HepG2 (cell line): ENCODE measurements around the gene UBE2Q1. TPM values are rescaled to one million over a fixed set of nuclear protein-coding genes. Genes with fewer than 3 reads are reported as not detected.

ENCODE experiments used
- ATF7-NPFF ChIP-seq: sonication (generic); formaldehyde crosslinking; IDR thresholded peaks from 2 replicates; pipeline ENCODE4 v1.8.1; 2023; ENCODE audit warnings: mild to moderate bottlenecking, low read depth, missing genetic modification reagents, moderate library complexity
- CHD2 ChIP-seq: IDR thresholded peaks from 2 replicates; pipeline ENCODE4 v1.6.1; 2011; ENCODE audit warnings: low read depth, low read length, improper control_type of control experiment
- CHD4 ChIP-seq: fragments of 200-600 bp; sonication (generic); IDR thresholded peaks from 2 replicates; pipeline ENCODE4 v1.7.0; 2017; ENCODE audit warnings: mild to moderate bottlenecking, low read length, borderline replicate concordance
- KLF15 ChIP-seq: sonication (generic); formaldehyde crosslinking; IDR thresholded peaks from 2 replicates; pipeline ENCODE4 v1.8.1; 2023; ENCODE audit warnings: borderline replicate concordance, mild to moderate bottlenecking, inconsistent platforms, missing genetic modification reagents, mixed read lengths
- MIER3 ChIP-seq: IDR thresholded peaks from 2 replicates; pipeline ENCODE4 v1.6.1; 2016; ENCODE audit warnings: missing compliant biosample characterization, borderline replicate concordance
- NFATC3 ChIP-seq: sonication (generic); formaldehyde crosslinking; IDR thresholded peaks from 2 replicates; pipeline ENCODE4 v1.5.1; 2020; ENCODE audit warnings: mild to moderate bottlenecking, missing genetic modification reagents
- RFX3 ChIP-seq: IDR thresholded peaks from 2 replicates; pipeline ENCODE4 v1.6.1; 2016; ENCODE audit warnings: missing biosample characterization, missing genetic modification reagents
- SP1 ChIP-seq, 2 experiments: fragments of 450-650 bp in 1 of 2; sonication (generic) in 1 of 2; formaldehyde crosslinking in 1 of 2; IDR thresholded peaks; 2 replicates each; pipeline versions ENCODE4 v1.4.0 to v1.6.1; 2016 to 2020; ENCODE audit warnings: missing genetic modification reagents in 1 of 2
- SPEN ChIP-seq: sonication (generic); formaldehyde crosslinking; IDR thresholded peaks from 2 replicates; pipeline ENCODE4 v1.5.1; 2020; ENCODE audit warnings: low read depth, mild to moderate bottlenecking, missing genetic modification reagents
- SRSF9 ChIP-seq: fragments of 200-400 bp; formaldehyde crosslinking; IDR thresholded peaks from 2 replicates; pipeline ENCODE4 v1.6.1; 2018; ENCODE audit warnings: borderline replicate concordance, mild to moderate bottlenecking, low read depth, low read length; ENCODE audit not compliant: insufficient read depth, poor library complexity, severe bottlenecking
- WIZ ChIP-seq: sonication (generic); formaldehyde crosslinking; IDR thresholded peaks from 2 replicates; pipeline ENCODE4 v1.5.1; 2020; ENCODE audit warnings: mild to moderate bottlenecking, missing genetic modification reagents
- ZFP37 ChIP-seq: sonication (generic); formaldehyde crosslinking; IDR thresholded peaks from 2 replicates; pipeline ENCODE4 v1.4.0; 2020; ENCODE audit warnings: missing genetic modification reagents, borderline replicate concordance
- ZNF317 ChIP-seq: sonication (generic); formaldehyde crosslinking; IDR thresholded peaks from 2 replicates; pipeline ENCODE4 v1.5.0; 2020; ENCODE audit warnings: mild to moderate bottlenecking, missing genetic modification reagents
- ZNF615 ChIP-seq: sonication (generic); formaldehyde crosslinking; IDR thresholded peaks from 2 replicates; pipeline ENCODE4 v1.5.0; 2020; ENCODE audit warnings: mild to moderate bottlenecking, missing genetic modification reagents, borderline replicate concordance
- ZNF790 ChIP-seq: sonication (generic); formaldehyde crosslinking; IDR thresholded peaks from 2 replicates; pipeline ENCODE4 v1.8.0; 2022; ENCODE audit warnings: missing genetic modification reagents, mild to moderate bottlenecking, borderline replicate concordance
- polyA plus RNA-seq, 8 experiments: library from polyadenylated mRNA; depleted of rRNA in 3 of 8; stranded (reverse) in 7 of 8; unstranded in 1 of 8; fragments of >200 nt; fragmentation: Illumina TruSeq in 4 of 8; extraction: Trizol in 4 of 8; gene quantifications; 2 replicates each; pipeline versions ENCODE4 v1.2.1 to v1.2.3, GENCODE V29; 2011 to 2016; ENCODE audit warnings: low read depth in 4 of 8, missing spikeins in 1 of 8, mixed read lengths in 1 of 8; ENCODE audit not compliant: insufficient read depth in 1 of 8
- total RNA-seq, 5 experiments: library from RNA; depleted of rRNA; stranded (reverse); fragments of >200 nt; fragmentation: Illumina TruSeq; extraction: Trizol; gene quantifications; 2 replicates each; pipeline ENCODE4 v1.2.3, GENCODE V29; 2016; ENCODE audit warnings: low read depth in 1 of 5
- TF ChIP-seq, protein P1 (sequence below): sonication (generic); formaldehyde crosslinking; IDR thresholded peaks from 2 replicates; pipeline ENCODE4 v1.4.0; 2020; ENCODE audit warnings: missing genetic modification reagents, borderline replicate concordance
- TF ChIP-seq, protein P2 (sequence below): sonication (generic); formaldehyde crosslinking; IDR thresholded peaks from 2 replicates; pipeline ENCODE4 v1.5.0; 2020; ENCODE audit warnings: mild to moderate bottlenecking, missing genetic modification reagents, borderline replicate concordance
- TF ChIP-seq, protein P3 (sequence below): sonication (generic); formaldehyde crosslinking; IDR thresholded peaks from 2 replicates; pipeline ENCODE4 v1.5.0; 2020; ENCODE audit warnings: mild to moderate bottlenecking, low read depth, missing genetic modification reagents, borderline replicate concordance

Gene UBE2Q1
- total and polyA plus RNA-seq, 2 of the 13 experiments (the other 11 are each of a cell fraction or from before 2014, with no cell fraction given) = 11.7 to 41.7 TPM

DNA sequence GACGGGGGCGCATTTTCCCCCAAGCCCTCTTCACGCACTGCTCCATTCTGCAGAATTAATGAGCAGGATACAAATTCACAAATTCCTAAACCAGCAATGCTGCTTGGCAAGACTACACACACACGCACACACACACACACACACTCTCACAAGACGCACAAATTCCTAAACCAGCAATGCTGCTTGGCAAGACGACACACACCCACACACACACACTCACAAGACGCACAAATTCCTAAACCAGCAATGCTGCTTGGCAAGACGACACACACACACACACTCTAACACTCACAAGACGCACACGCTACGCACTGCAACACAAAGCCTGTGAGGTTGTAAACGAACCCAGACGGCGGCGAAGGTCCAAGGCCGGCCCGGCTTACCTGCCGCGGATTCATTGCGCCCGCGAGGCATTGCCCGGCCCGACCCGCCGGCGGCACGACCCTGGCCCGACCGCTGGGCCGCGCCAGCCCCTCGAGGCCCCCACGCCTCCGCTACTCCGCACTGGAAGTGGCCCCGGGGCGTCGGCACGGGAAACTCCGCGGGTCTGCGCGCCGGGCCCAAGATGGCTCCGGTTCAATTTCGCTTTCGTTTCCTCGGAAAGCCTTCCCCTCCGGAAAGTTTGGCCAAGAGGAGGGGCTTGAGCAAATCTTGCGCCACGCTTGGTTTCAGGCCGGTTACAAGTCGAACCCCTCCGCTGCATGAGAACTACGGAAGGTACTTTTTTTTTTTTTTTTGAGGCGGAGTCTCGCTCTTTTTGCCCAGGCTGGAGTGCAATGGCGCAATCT lies 49.3 kb upstream of the UBE2Q1 start, which contains the start of gene ADAR (continued):
- TF ChIP-seq, protein P1, sequence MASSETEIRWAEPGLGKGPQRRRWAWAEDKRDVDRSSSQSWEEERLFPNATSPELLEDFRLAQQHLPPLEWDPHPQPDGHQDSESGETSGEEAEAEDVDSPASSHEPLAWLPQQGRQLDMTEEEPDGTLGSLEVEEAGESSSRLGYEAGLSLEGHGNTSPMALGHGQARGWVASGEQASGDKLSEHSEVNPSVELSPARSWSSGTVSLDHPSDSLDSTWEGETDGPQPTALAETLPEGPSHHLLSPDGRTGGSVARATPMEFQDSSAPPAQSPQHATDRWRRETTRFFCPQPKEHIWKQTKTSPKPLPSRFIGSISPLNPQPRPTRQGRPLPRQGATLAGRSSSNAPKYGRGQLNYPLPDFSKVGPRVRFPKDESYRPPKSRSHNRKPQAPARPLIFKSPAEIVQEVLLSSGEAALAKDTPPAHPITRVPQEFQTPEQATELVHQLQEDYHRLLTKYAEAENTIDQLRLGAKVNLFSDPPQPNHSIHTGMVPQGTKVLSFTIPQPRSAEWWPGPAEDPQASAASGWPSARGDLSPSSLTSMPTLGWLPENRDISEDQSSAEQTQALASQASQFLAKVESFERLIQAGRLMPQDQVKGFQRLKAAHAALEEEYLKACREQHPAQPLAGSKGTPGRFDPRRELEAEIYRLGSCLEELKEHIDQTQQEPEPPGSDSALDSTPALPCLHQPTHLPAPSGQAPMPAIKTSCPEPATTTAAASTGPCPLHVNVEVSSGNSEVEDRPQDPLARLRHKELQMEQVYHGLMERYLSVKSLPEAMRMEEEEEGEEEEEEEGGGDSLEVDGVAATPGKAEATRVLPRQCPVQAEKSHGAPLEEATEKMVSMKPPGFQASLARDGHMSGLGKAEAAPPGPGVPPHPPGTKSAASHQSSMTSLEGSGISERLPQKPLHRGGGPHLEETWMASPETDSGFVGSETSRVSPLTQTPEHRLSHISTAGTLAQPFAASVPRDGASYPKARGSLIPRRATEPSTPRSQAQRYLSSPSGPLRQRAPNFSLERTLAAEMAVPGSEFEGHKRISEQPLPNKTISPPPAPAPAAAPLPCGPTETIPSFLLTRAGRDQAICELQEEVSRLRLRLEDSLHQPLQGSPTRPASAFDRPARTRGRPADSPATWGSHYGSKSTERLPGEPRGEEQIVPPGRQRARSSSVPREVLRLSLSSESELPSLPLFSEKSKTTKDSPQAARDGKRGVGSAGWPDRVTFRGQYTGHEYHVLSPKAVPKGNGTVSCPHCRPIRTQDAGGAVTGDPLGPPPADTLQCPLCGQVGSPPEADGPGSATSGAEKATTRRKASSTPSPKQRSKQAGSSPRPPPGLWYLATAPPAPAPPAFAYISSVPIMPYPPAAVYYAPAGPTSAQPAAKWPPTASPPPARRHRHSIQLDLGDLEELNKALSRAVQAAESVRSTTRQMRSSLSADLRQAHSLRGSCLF = no peak
- TF ChIP-seq SRSF9 (no peak), ZNF615 (CRISPR knock-in tag) (no peak), WIZ (CRISPR knock-in tag) (no peak), ATF7-NPFF (peak; percentile 43; the same call in 1 of the 2 replicates), ZNF790 (no peak), MIER3 (CRISPR knock-in tag) (no peak), CHD4 (no peak), KLF15 (CRISPR knock-in tag) (no peak), CHD2 (peak; percentile 56), RFX3 (CRISPR knock-in tag) (no peak), SP1 (IDR thresholded peaks at IDR 0.05) (no peak), SP1 (CRISPR knock-in tag; IDR thresholded peaks at IDR 0.05) (no peak; the same call in 1 of the 2 replicates), SPEN (no peak), ZFP37 (CRISPR knock-in tag) (no peak), NFATC3 (CRISPR knock-in tag) (no peak), ZNF317 (CRISPR knock-in tag) (0 out of 2 replicates have a peak, but pooled peaks have one; percentile 3)
- TF ChIP-seq, protein P2, sequence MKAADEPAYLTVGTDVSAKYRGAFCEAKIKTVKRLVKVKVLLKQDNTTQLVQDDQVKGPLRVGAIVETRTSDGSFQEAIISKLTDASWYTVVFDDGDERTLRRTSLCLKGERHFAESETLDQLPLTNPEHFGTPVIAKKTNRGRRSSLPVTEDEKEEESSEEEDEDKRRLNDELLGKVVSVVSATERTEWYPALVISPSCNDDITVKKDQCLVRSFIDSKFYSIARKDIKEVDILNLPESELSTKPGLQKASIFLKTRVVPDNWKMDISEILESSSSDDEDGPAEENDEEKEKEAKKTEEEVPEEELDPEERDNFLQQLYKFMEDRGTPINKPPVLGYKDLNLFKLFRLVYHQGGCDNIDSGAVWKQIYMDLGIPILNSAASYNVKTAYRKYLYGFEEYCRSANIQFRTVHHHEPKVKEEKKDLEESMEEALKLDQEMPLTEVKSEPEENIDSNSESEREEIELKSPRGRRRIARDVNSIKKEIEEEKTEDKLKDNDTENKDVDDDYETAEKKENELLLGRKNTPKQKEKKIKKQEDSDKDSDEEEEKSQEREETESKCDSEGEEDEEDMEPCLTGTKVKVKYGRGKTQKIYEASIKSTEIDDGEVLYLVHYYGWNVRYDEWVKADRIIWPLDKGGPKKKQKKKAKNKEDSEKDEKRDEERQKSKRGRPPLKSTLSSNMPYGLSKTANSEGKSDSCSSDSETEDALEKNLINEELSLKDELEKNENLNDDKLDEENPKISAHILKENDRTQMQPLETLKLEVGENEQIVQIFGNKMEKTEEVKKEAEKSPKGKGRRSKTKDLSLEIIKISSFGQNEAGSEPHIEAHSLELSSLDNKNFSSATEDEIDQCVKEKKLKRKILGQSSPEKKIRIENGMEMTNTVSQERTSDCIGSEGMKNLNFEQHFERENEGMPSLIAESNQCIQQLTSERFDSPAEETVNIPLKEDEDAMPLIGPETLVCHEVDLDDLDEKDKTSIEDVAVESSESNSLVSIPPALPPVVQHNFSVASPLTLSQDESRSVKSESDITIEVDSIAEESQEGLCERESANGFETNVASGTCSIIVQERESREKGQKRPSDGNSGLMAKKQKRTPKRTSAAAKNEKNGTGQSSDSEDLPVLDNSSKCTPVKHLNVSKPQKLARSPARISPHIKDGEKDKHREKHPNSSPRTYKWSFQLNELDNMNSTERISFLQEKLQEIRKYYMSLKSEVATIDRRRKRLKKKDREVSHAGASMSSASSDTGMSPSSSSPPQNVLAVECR (CRISPR knock-in tag) = peak; percentile 70; the same call in 1 of the 2 replicates
- TF ChIP-seq, protein P3, sequence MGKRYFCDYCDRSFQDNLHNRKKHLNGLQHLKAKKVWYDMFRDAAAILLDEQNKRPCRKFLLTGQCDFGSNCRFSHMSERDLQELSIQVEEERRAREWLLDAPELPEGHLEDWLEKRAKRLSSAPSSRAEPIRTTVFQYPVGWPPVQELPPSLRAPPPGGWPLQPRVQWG = no peak
